GM21825 (cell line): Measurements from ENCODE around the gene CLCN6.
A peak's percentile ranks its signal among the peaks of the same experiment; 100 is the strongest.

ENCODE experiments used
- ATAC-seq: cut with Tn5 transposase; IDR thresholded peaks from one replicate; pipeline ENCODE4 v1.9.1; 2021; ENCODE audit warnings: mild to moderate bottlenecking, moderate library complexity; ENCODE audit not compliant: unreplicated experiment

The CLCN6 gene, protein sequence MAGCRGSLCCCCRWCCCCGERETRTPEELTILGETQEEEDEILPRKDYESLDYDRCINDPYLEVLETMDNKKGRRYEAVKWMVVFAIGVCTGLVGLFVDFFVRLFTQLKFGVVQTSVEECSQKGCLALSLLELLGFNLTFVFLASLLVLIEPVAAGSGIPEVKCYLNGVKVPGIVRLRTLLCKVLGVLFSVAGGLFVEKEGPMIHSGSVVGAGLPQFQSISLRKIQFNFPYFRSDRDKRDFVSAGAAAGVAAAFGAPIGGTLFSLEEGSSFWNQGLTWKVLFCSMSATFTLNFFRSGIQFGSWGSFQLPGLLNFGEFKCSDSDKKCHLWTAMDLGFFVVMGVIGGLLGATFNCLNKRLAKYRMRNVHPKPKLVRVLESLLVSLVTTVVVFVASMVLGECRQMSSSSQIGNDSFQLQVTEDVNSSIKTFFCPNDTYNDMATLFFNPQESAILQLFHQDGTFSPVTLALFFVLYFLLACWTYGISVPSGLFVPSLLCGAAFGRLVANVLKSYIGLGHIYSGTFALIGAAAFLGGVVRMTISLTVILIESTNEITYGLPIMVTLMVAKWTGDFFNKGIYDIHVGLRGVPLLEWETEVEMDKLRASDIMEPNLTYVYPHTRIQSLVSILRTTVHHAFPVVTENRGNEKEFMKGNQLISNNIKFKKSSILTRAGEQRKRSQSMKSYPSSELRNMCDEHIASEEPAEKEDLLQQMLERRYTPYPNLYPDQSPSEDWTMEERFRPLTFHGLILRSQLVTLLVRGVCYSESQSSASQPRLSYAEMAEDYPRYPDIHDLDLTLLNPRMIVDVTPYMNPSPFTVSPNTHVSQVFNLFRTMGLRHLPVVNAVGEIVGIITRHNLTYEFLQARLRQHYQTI

DNA sequence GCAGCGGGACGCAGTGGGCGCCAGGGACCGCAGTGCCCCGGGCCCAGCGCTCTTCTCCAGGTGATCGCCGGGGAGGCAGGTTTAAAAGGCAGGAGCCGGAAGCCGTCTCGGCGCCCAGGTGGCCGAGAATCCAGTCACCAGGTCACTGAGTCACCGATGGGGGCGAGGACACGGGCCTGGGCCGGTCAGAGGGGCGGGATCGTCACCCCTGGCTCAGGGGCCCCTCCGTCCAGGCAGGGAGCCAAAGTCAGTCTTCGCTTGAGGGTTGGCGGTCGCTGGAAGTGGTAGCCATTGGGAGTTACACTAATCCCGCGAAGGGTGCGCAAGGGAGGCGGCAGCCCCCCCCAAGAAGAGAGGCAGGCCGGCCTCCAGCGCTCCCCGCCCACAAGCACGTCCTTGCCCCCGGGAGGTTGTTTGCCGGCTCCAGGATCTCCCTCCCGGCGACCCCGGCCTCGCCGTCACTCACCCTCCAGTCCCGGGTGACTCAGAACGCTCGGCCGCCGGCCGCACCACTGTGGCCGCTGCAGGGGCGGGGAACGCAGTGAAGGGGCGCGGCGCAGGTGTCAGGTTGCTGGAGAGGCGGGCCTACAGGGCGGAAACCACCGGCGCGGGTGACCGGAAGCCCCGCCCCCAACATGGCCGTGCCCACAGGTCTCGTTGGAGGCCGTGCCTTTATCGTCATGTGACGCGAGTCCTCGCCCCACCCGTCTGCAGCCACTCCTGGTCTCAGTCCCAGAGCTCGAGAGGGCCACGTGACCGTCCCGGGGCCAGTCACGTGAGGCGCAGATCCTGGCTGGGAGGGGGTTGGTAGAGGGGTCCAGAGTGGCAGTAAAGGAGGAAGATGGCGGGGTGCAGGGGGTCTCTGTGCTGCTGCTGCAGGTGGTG is at the start of gene CLCN6, which contains the start of gene MTHFR:
TSS of gene CLCN6 (plus strand) at position 770 of the 885 bp plus-strand sequence. CDS start at position 842, 72 bp downstream.
TSS of gene MTHFR (minus strand) at position 543 of the 885 bp plus-strand sequence. CDS start 2,848 bp downstream, outside the sequence.
- ATAC-seq = peak; percentile 74

DNA sequence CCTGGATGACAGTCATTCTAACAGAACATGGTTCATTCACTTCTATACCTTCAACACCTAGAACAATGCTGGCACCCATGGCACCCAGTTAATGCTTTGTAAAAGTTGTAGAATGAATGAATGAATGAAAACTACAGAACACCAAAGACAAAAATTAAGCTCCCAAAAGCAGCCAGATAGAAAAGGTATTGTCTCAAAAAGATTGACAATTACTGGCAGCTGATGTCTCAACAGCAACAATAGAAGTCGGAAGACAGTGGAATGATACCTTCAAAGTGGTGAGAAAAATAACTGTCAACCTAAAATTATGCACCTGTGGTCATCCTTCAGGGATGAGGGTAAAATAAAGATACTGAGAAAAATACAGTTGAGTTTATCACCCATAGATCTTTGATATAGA is 48.9 kb upstream of the CLCN6 start:
- no peak for ATAC-seq

DNA sequence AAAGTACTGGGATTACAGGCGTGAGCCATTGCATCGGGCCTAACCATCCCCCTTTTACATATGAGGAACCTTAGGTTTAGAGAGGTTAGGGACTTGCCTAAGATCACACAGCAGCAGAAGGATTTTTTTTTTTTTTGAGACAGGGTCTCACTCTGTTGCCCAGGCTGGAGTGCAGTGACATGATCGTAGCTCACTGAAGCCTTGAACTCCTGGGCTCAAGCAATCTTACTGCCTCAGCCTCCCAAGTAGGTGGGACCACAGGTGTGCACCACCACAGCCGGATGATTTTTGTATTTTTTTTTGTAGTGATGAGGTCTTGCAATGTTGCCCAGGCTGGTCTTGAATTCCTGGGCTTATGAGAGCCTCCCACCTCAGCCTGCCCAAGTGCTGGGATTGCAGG is 46.2 kb upstream of the CLCN6 start:
- no peak for ATAC-seq

DNA sequence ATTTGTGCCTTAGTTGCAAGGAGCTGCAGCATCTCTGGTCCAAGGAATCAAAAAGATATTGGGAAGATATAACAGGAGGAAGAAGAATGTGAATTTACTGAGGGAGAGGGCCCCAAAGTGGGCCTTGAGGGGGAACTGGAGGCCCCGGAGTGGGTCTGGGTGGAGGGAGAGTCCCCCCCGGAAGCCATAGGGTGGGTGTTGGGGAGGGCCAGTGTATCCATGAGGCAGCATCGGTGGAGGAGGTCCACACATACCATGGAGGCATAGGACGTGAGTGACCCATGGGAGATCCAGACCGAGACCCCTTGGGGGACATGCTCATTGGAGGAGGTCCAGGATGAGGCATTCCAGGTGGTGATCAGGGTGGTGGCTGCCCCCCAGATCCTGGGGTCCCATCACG is 44.7 kb upstream of the CLCN6 start:
- ATAC-seq = no peak

DNA sequence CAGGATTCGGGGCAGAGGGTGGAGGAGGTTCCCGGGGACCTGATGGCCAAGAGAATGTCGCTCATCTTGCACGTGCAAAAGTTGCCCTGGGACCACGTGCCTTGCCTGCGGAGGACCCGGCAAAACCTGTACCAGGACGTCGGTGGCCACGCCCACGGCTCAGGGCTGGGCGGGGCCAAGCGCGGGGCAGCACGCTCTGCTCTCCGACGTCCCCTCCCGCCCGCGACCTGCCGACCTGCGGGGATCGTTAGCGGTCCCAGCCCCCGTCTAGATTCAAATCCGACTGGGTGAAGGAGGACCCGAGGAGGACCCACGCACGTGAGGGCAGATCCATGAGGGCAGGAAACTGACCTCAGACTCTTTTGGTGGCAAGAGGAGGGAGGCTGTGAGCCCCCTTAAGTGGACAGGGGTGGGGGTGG is 44.0 kb upstream of the CLCN6 start, which contains the start of gene C1orf167:
TSS of gene C1orf167 (plus strand) at position 206 of the 419 bp plus-strand sequence. CDS start 2,208 bp downstream, outside the sequence.
- no peak for ATAC-seq

DNA sequence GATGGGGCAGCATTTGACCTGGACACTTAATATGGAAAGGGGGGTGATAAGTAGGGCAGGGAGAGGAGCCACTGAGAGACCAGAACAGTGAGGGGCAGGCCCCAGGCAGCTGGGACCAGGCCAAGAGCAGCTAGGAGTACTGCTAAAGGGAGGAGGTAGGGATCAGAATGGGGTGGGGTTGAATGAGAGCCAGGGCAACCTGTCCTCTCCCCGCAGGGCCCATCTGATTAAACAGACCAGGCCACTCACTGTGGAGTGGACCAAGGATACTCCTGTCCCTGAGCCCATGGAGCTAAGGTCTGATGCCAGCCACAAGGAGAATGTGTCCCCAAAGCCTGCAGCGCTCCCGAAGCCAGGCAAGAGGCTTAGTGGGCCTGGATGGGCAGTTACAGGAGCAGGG is 41.9 kb upstream of the CLCN6 start:
- ATAC-seq = no peak

DNA sequence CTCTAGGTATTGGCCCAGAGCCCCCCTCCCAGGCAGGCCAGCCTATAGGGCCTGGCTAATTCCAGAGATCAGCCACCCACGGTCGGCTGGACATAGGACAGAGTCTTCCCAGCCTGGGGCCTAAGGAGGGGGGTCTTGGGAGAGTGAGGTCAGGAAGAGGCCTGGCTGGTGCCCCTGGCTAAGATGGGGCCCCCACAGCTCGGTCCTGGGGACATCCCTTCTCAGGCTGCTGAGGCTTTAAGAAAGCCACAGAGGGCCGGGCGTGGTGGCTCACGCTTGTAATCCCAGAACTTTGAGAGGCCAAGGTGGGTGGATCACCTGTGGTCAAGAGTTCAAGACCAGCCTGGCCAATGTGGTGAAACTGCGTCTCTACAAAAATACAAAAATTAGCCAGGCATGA is 41.5 kb upstream of the CLCN6 start:
- ATAC-seq = no peak

DNA sequence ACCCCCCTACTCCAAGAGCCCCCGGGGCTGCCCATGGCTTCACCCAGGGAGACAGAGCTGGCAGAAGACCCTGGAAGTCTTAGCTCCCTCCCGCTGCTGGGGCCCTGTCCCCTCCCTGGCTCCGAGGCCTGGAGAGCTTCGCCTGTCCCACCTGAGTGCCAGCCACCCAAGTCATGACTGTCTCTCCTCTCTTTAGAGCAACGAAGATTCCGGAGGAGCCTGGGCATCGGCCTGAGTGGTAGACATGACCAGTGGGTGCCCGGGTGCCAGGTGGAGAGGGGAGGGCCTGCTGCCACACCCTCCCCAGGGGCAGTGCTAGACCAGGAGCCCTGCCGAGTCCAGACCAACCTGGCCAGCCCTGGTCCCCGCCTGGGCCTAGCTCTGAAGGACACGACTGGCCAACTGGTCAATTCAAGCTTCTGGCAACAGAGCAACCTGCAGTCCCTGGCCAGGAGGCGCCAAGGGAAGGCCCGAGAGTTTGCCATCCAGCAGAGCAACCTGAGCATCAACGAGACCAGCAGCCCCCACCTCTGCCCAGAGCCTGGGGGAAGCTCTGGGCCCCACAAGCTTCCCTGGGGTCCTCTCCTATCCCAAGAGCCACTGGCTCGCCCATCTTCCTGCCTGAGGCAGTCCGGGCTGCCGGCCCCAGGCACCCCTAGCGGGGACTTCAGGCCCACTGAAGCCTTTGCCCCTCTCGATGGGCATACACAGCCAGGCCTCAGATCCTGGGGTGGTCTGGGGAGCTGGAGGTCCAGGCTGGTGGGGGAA is 40.1 kb upstream of the CLCN6 start:
- no peak for ATAC-seq

DNA sequence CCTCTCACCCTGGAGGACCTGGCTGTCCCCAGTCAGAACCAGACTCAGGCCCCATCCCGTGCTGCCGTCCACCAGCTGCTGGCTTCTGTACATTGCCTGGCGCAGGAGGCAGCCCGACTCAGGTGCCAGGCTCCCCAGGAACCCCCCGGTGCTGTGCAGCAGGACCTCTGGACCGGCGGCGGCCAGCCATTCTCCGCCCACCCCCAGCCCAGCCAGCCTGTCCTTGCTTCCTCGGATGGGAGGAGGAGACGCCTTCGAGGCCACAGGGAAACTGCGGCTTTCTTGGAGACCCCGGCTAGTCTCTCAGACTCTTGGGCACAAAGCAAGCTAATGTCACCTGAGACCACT is 39.6 kb upstream of the CLCN6 start:
- no peak for ATAC-seq

DNA sequence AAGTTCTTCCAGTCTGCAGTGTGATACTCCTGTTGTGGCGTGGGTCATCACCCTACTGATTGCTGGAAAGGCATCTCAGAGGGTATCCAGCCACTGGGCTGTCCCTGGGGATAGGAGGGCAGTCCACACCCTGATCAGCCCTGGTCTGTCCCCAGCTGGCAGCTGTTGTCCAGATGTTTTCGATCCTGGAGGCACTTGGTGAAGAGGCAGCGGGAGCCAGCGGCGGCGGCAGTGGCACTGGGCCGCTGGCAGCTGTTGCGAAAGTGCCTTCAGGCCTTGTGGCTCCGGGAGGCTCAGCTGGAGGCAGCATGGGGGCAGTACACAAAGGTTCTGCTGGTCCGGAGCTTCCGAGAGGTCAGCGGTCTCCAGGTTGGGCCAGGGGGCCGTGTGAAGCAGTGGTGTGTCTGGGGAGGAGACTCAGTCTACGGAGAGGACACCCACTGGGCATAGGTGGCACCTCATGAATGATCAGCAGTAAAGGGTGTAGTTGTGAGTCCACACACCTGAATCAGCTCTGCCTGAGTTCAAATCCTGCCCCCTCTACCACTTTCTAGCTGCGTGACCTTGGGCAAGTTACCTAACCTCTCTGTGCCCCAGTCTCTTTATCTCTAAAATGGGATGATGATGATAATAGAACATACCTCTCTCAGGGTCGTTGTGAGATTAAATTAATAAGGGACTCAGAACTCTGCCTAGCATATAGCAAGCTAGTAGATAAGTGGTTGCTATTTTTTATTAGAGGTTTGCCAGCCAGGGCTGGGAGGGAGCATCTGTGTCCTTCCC is 37.9 kb upstream of the CLCN6 start:
- ATAC-seq = no peak

DNA sequence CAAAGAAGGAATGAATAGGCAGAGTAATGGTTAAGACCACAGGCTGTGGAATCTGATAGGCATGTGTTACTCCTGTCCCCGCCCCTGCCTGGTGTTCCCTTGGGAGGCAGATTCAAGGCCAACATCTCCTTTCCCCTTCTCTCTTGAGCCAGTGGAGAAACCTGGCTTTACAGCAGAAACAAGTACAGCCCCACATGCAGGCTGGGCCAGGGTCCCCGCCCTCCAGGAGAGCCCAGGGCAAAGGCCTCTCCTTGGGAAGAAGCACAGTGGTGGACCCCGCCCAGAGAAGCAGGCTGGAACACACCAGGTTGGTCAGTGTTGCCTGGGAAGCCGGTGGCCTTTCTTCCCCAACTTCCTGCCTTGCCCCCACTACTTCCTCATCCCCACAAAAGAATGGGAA is 37.2 kb upstream of the CLCN6 start:
- ATAC-seq = no peak

DNA sequence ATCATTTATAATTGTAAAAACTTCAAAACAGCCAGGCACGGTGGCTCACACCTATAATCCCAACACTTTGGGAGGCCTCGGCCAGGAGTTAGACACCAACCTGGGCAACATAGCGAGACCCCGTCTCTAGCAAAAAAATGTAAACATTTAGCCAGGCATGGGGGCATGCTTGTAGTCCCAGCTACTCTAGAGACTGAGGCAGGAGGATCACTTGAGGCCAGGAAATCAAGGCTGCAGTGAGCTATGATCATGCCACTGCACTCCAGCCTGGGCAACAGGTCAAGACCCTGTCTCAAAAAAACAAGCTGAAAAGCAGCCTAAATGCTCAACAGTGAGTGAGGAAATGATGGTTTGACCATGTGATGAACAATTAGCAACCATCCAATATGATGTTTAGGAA is 36.7 kb upstream of the CLCN6 start:
- no peak for ATAC-seq

DNA sequence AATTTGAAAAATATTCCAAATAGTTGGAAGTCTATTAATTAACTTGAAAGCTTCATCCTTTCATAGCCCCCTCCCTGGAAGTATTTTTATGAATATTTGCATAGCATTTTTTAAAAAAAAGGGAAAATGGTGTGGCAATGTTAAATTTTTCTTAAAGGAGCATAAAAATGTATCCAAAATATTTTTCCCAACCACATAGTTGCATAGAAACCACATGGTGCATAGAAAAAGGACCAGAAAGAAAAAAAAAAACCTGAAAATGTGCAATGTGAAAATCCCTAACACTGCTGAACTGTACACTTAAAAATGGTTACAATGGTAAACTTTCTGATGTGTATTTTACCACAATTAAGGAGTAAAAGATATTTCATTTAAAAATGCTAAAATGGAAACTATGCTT is 36.0 kb upstream of the CLCN6 start:
- no peak for ATAC-seq

DNA sequence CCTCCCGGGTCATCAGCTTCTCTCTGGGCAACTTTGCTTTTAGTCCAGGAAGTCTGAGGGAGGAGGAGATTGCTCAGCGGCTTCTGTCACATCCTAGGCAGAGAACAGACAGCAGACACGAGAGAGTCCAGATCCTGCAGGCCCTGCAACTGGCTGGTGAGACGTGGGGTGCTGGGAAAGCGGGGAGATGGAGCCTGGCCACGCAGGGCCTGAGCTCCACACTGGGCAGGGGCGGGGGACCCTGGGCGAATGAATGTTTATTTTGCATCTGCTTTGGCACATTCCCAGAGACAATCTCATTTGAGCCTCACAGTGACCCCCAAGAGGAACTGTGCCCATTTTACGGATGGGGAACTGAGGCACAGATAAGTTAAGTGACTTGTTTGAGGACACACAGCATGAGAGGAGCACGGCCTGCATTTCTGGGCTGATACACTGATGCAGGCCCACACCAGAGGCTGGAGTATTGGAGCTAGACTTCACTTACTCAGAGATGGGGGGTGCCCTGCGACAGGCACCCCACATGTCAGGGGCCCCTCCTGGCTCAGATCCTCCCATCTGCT is 34.4 kb upstream of the CLCN6 start:
- ATAC-seq = no peak

DNA sequence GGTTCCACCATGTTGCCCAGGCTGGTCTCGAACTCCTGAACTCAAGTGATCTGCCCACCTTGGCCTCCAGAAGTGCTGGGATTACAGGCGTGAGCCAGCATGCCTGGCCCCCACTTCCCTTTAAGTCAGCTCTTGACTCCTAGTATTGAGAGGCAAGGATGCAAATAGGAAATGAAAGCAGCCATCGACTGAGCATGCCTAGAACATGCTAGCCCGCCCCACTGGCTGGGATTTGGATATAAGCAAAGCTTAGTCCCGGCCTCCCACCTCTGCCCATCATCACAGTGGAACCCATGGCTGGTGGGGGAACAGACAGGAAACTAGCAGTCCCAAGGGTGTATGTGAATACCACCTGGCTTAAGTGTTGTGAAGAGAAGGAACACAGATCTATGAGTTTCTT is 33.5 kb upstream of the CLCN6 start:
- no peak for ATAC-seq

DNA sequence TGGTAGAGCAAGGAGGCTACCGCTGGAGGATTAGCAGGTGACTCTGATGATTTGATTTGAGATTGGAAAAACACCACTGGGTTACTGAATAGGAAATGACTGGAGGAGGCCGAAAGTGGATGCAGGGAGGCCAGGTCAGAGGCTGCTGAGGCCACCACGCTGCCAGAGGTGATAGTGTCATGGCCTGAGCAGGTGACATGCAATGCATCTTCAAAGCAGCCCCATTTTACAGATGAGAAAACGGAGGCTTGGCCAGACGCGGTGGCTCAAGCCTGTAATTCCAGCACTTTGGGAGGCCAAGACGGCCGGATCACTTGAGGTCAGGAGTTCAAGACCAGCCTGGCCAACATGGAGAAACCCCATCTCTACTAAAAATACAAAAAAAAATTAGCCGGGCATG is 31.2 kb upstream of the CLCN6 start:
- no peak for ATAC-seq

DNA sequence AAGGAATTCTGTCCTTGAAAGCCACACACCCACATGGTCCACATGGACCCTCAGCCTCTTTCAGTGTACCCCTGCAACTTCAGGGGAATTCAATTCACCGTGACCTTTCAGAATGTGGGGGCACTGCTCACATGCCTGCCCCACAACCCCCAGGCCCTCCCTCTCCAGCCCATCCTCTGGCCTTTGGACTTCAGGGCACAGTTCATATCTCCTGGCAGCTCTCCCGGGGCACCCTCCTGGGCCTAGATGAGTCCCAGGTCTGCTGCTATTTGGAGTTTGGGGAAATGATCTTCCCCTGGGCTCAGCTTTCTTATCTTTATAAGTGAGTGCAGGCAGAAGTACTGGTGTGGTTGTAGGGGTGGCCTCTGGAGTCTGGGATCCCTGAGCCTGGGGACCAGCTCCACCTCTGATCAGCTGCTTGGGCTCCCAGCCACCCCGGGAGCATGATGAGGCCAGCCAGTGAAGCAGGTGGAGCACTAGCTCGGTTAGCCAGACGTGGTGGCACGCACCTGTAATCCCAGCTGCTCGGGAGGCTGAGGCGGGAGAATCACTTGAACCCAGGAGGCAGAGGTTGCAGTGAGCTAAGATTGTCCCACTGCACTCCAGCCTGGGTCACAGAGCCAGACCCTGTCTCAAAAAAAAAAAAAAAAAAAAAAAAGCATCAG is 28.2 kb upstream of the CLCN6 start:
- ATAC-seq = no peak

DNA sequence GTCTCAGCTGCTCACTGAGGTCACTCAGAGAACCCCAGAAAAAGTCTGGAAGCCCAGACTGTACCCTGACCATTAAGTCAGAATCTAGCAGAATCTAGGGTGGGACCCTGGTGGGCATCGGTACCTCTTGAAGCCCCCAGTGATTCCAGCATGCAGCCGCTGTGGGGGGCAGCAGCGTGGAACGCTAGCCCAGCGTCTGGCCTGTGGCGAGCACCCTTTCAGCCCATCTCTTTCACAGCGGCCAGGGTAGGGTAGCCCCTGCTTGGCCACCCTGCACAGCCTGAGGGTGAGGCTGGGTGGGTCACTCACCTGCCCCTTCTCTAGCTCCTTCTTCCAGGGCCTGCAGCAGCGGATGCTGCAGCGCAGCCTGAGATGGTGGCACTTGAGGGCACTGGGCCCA is 27.7 kb upstream of the CLCN6 start:
- no peak for ATAC-seq
